ENCODE measurements around the gene ZNF500. TPM values are rescaled to one million over a fixed set of nuclear protein-coding genes. Genes with fewer than 3 reads are reported as not detected.

ZNF500 gene
- total and polyA plus RNA-seq, 2 donors from 2014 or later: 4.9 to 18.3 TPM

- Histone ChIP-seq H3K27me3 (ENCODE audit: control insufficient read depth, insufficient read depth, low read length) (no peaks in the 10 kb centered on the region), H3K9ac (ENCODE audit: low read length in 3 of 3) (no peak overlapping the region), H3K27ac (ENCODE audit: low read depth in 2 of 2, low read length in 2 of 2) (no peak overlapping the region), H3K4me3 (ENCODE audit: low read length in 3 of 3) (no peak overlapping the region), H3K4me1 (ENCODE audit: control insufficient read depth in 2 of 3, insufficient read depth in 2 of 3, low read depth in 1 of 3, low read length in 3 of 3) (peaks cover 0 to 6% (median 0%) of the 10 kb centered on the region in 3 donors), H3K36me3 (ENCODE audit: control insufficient read depth in 2 of 3, insufficient read depth in 3 of 3, low read length in 3 of 3) (peaks cover 0 to 10% (median 2%) of the 10 kb centered on the region in 3 donors), H3K9me3 (ENCODE audit: control insufficient read depth in 2 of 3, insufficient read depth in 1 of 3, low read length in 3 of 3) (no peaks in the 10 kb centered on the region)
- intact Hi-C loops (cut with DNase I): no loop called here
- FAIRE-seq: no peak
- TF ChIP-seq CTCF (IDR thresholded peaks at IDR 0.05; ENCODE audit: borderline replicate concordance, extremely low read depth, insufficient read depth): no peak
- peak in 1 of 5 donors; percentile 65 for DNase-seq
Measured at GRCh38 chr16:4795828-4796572, 29.0 kb upstream of the ZNF500 start.

- H3K9me3 ChIP-seq (ENCODE audit: control insufficient read depth in 2 of 3, insufficient read depth in 1 of 3, low read length in 3 of 3): no peaks in the 10 kb centered on the region
- intact Hi-C loops (cut with DNase I): no loop called here
- FAIRE-seq (no peak), DNase-seq (peak in 2 of 5 donors; percentile 51 to 80)
- TF ChIP-seq CTCF (IDR thresholded peaks at IDR 0.05; ENCODE audit: borderline replicate concordance, extremely low read depth, insufficient read depth): no peak
- H3K36me3 ChIP-seq (ENCODE audit: control insufficient read depth in 2 of 3, insufficient read depth in 3 of 3, low read length in 3 of 3): peaks cover 0 to 6% (median 2%) of the 10 kb centered on the region in 3 donors
- H3K27me3 ChIP-seq (ENCODE audit: control insufficient read depth, insufficient read depth, low read length): no peaks in the 10 kb centered on the region
- H3K4me1 ChIP-seq (ENCODE audit: control insufficient read depth in 2 of 3, insufficient read depth in 2 of 3, low read depth in 1 of 3, low read length in 3 of 3): peaks cover 0 to 1% (median 0%) of the 10 kb centered on the region in 3 donors
- no peak within 1 kb of the TSS for H3K9ac ChIP-seq (ENCODE audit: low read length in 3 of 3)
- H3K27ac ChIP-seq (ENCODE audit: low read depth in 2 of 2, low read length in 2 of 2): peak within 1 kb of the TSS in 1 of 2 donors; percentile 37
- H3K4me3 ChIP-seq (ENCODE audit: low read length in 3 of 3): no peak within 1 kb of the TSS
Measured at GRCh38 chr16:4795181-4795827, 28.3 kb upstream of the ZNF500 start, which contains the start of gene SMIM22. SMIM22 (plus strand) TSS chr16:4795369; CDS start chr16:4795735, 366 bp downstream.

- intact Hi-C loops (cut with DNase I): no loop called here
- no peaks in the 10 kb centered on the region for H3K27me3 ChIP-seq (ENCODE audit: control insufficient read depth, insufficient read depth, low read length)
- no peaks in the 10 kb centered on the region for H3K36me3 ChIP-seq (ENCODE audit: control insufficient read depth in 2 of 3, insufficient read depth in 3 of 3, low read length in 3 of 3)
- no peaks in the 10 kb centered on the region for H3K4me1 ChIP-seq (ENCODE audit: control insufficient read depth in 2 of 3, insufficient read depth in 2 of 3, low read depth in 1 of 3, low read length in 3 of 3)
- TF ChIP-seq CTCF (IDR thresholded peaks at IDR 0.05; ENCODE audit: borderline replicate concordance, extremely low read depth, insufficient read depth): no peak
- no peaks in the 10 kb centered on the region for H3K9me3 ChIP-seq (ENCODE audit: control insufficient read depth in 2 of 3, insufficient read depth in 1 of 3, low read length in 3 of 3)
- FAIRE-seq: no peak
- no peak for DNase-seq
- no peak overlapping the region for H3K9ac ChIP-seq (ENCODE audit: low read length in 3 of 3)
- no peak overlapping the region for H3K4me3 ChIP-seq (ENCODE audit: low read length in 3 of 3)
- H3K27ac ChIP-seq (ENCODE audit: low read depth in 2 of 2, low read length in 2 of 2): peak overlapping the region in 1 of 2 donors; percentile 0
Measured at GRCh38 chr16:4792951-4793513, 26.1 kb upstream of the ZNF500 start.
